ENCODE data around the gene APOB.
A peak's percentile ranks its signal among the peaks of the same experiment; 100 is the strongest.

Gene APOB

GRCh38 chr2:21002814-21003192 is 41.1 kb downstream of the APOB start:
- DNase-seq: no peak

- DNase-seq: no peak
Observed at GRCh38 chr2:21001988-21002813, 41.7 kb downstream of the APOB start.

GRCh38 chr2:21001225-21001946 is 42.5 kb downstream of the APOB start:
- no peak for DNase-seq

GRCh38 chr2:20999906-21000645 is 43.8 kb downstream of the APOB start:
- no peak for DNase-seq

GRCh38 chr2:20998972-20999905 is 44.6 kb downstream of the APOB start:
- no peak for DNase-seq

GRCh38 chr2:20997953-20998722 is 45.7 kb downstream of the APOB start:
- peak in 1 of 2 donors; percentile 11 for DNase-seq

- DNase-seq: no peak
Observed at GRCh38 chr2:20994130-20994529, 49.7 kb downstream of the APOB start.

- no peak for DNase-seq
Observed at GRCh38 chr2:20992201-20992711, 51.6 kb downstream of the APOB start.

- DNase-seq: no peak
Observed at GRCh38 chr2:20990442-20991430, 53.1 kb downstream of the APOB start.

- DNase-seq: no peak
Observed at GRCh38 chr2:20989404-20989803, 54.5 kb downstream of the APOB start.

- DNase-seq: no peak
Observed at GRCh38 chr2:20988905-20989304, 55.0 kb downstream of the APOB start.

- no peak for DNase-seq
Observed at GRCh38 chr2:20986024-20986939, 57.6 kb downstream of the APOB start.

- no peak for DNase-seq
Observed at GRCh38 chr2:20985062-20985461, 58.8 kb downstream of the APOB start.

- no peak for DNase-seq
Observed at GRCh38 chr2:20984408-20984807, 59.5 kb downstream of the APOB start.

GRCh38 chr2:20983844-20984243 is 60.0 kb downstream of the APOB start:
- no peak for DNase-seq

GRCh38 chr2:20982861-20983260 is 61.0 kb downstream of the APOB start:
- DNase-seq: no peak

GRCh38 chr2:20977520-20978180 is 66.2 kb downstream of the APOB start:
- no peak for DNase-seq

GRCh38 chr2:20976527-20976926 is 67.3 kb downstream of the APOB start:
- DNase-seq: no peak
